ENCODE measurements around the gene TAGAP. TPM values are rescaled to one million over a fixed set of nuclear protein-coding genes. Genes with fewer than 3 reads are reported as not detected.
"Not testable (repeated sequence)": the region's sequence is repeated elsewhere in the genome, so short reads cannot be mapped to it uniquely, and the experiment has no call there.

The TAGAP gene
- total RNA-seq, 2 donors from 2014 or later: 29.9 to 65.0 TPM

DNA sequence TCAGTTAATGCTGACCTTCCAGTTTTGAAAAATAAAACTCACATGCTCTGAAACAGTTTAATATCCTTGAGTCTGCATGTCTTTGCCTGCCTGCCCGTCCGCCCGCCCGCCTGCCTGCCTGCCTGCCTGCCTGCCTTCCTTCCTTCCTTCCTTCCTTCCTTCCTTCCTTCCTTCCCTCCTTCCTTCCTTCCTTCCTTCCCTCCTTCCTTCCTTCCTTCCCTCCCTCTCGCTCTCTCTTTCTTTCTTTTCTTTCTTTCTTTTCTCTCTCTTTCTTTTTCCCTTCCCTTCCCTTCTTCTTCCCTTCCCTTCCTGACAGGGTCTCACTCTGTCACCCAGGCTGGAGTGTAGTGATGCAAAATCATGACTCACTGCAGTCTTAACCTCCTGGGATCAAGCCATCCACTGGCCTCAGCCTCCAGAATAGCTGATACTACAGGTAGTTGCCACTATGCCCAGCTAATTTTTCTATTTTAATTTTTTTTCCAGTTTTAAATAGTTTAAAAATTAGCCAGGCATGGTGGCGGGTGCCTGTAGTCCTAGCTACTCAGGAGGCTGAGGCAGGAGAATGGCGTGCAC, 34.7 kb downstream of the TAGAP start:
- H3K9me3 Mint-ChIP-seq; ATAC-seq; H3K27ac Mint-ChIP-seq; DNase-seq (ENCODE audit: low spot score in 2 of 2); H3K36me3 Mint-ChIP-seq: not testable (repeated sequence)

DNA sequence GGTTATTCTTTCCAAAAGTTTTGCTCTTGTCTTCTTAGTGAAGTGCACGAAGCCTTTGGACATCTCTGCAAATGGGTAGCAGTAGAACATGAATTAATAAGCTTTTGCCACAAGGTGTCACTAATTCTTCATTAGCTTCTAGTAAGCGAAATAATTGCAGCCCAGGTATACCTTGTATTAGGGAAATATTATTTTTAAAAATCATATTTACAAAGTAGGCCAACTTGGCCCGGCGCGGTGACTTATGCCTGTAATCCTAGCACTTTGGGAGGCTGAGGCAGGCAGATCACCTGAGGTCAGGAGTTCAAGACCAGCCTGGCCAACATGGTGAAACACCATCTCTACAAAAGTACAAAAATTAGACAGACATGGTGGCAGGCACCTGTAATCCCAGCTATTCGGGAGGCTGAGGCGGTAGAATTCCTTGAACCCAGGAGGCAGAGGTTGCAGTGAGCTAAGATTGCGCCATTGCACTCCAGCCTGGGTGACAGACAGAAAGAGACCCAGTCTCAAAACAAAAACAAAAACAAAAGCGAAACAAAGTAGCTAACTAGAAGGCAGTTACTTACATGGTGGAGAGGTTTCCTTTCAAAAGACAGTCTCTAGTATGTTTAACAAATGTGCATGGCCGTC, 36.0 kb downstream of the TAGAP start:
- no peak overlapping the region for H3K27ac Mint-ChIP-seq
- DNase-seq (ENCODE audit: low spot score in 2 of 2): no peak

DNA sequence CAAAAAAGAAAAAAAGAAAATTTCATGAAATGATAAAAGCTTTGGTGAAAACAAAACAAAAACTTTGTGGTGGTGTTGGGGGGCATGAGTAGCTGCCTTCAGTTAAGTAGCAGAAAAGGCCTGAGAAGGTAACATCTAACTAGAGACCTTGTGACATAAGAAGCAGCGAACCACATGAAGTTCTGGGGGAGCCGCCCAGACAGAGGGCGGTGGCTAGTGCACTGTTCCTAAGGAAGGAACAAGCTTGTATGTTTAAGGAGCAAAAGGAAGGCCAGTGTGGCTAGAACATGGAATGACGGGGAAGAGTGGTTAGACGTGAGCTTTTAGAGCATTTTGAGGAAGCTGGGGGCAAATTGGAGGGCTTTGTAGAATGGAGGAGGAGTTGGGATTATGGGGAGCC, 37.3 kb downstream of the TAGAP start:
- DNase-seq (ENCODE audit: low spot score in 2 of 2): no peak

More for the DNA sequence above, 36.0 kb downstream of the TAGAP start:
- Mint-ChIP-seq H3K36me3 (no peaks in the 10 kb centered on the region), H3K9me3 (no peaks in the 10 kb centered on the region)
- peak; percentile 28 to 66 for ATAC-seq

DNA sequence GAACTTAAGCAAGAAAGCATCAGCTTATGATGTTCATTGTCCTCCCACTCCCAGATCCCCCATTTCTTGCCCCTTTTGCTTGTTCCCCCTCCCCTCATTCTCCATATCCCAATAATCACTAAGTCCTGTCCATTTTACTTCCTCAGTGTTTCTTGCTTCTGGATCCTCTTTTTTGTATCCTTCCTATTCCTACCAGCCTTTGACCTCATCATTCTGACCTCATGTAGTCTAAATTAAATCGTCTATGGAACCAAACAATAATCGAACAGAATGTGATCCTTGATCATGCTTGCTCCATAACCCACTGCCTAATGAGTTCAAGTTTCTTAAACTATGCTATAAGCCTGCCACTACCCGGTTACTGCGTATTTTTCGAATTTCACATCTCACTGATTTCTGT, 39.4 kb downstream of the TAGAP start:
- Mint-ChIP-seq H3K27ac (no peak overlapping the region), H3K9me3 (no peaks in the 10 kb centered on the region), H3K36me3 (peaks cover 0 to 5% of the 10 kb centered on the region in 2 donors)
- ATAC-seq: no peak
- DNase-seq (ENCODE audit: low spot score in 2 of 2): no peak

More for the DNA sequence above, 37.3 kb downstream of the TAGAP start:
- H3K27ac Mint-ChIP-seq: no peak overlapping the region
- no peaks in the 10 kb centered on the region for H3K36me3 Mint-ChIP-seq
- ATAC-seq: no peak
- H3K9me3 Mint-ChIP-seq: no peaks in the 10 kb centered on the region

DNA sequence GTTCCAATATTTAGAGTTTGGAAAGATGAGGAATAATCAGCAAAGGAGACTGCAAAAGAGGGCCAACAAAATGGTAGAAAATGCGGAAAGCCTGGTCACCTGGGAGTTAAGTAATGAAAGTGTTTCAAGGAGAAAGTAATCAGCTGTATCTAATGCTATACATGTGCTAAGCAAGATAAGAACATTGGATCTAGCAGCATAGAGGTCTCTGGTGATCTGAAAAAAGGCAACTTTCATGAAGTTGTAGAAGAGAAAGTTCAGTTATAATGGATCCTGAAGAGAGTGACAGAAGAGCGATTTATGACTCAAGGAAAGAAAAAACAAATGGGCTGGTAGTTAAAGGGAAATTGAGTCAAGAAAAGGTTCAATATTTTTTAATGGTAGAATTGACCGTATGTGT, 40.2 kb downstream of the TAGAP start:
- Mint-ChIP-seq H3K27ac (peak overlapping the region in 1 of 2 donors; percentile 6), H3K36me3 (peaks cover 0 to 6% of the 10 kb centered on the region in 2 donors), H3K9me3 (no peaks in the 10 kb centered on the region)
- DNase-seq (ENCODE audit: low spot score in 2 of 2): no peak
- ATAC-seq: no peak

DNA sequence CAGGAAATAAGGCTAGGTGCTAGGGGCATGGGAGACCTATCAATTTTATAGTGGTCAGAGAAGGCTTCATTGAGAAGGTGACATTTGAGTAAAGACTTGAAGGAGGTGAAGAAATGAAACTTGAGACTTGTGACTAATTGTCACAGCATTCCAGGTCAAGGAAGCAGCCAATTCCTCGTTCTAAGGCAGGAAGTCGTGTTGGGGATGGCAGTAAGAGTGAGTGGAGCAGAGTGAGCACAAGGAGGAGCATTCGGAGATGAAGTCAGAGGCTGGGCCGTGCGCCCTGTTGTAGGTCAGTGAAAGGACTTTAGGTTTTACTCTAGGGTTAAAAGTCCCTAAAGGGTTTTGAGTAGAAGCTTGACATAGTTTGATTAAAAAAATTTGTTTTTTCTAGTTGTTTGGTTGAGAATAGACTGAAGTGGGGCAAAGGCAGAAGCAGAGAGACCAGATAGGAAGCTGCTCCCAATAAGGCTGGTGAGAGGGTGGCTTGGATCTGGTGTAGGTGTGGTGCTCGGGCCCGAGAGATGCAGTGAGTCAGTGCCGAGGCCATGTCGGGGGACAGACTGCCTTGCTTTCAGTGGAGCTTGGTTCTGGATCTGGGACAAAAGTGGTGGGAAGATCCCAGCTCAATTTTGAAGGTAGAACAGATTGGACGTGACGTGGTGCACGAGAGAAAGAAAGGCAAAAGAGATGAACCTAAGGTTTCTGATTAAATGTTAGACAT, 42.2 kb downstream of the TAGAP start:
- Mint-ChIP-seq H3K36me3 (peaks cover 6 to 7% of the 10 kb centered on the region in 2 donors), H3K27ac (peak overlapping the region in 1 of 2 donors; percentile 8), H3K9me3 (no peaks in the 10 kb centered on the region)
- no peak for ATAC-seq
- DNase-seq (ENCODE audit: low spot score in 2 of 2): no peak

DNA sequence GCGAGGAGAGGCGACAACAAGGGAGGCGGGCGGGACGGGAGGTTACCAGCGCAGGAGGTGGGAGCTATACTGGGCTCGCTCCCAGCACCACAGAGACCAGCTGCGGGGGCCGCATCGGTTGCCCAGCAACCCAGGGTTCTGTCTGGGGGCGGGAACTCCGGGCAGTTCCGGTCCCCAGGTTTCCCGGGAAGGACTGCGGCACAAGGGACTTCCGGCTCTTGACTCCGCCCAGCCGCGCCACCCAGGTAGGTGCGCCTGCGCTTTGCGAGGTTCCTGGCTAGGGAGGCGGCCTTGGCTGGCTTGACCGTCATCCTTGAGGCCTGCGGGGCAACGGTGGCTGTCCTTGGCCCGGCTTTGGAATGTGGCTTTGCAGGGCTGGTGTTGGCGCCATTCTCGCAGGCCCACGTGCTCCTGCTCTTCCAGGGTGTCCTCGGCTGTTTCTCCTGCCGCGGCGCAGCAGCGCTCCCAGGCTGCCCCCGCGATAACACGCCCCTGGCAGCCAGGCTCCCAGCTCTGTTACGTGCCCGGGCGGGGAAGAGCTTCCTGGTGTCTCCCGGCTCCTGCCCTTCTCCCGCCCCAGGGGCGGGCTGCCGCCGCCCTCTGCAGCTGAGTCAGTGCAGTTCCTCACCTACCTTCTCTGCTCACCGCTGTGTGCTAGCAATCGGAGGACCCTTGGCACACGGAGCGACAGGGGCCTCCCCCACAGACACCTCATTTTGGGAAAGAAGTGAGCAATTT, 45.0 kb downstream of the TAGAP start, which contains the start of gene RSPH3:
Gene RSPH3 (minus strand): TSS at position 537 of the 738 bp plus-strand sequence. CDS start 652 bp downstream, outside the sequence.
- Mint-ChIP-seq H3K9me3 (no peaks in the 10 kb centered on the region), H3K27ac (peak within 1 kb of the TSS; percentile 89 to 97), H3K36me3 (peaks cover 6 to 29% of the 10 kb centered on the region in 2 donors)
- peak; percentile 80 to 87 for ATAC-seq
- peak; percentile 90 to 95 for DNase-seq (ENCODE audit: low spot score in 2 of 2)

DNA sequence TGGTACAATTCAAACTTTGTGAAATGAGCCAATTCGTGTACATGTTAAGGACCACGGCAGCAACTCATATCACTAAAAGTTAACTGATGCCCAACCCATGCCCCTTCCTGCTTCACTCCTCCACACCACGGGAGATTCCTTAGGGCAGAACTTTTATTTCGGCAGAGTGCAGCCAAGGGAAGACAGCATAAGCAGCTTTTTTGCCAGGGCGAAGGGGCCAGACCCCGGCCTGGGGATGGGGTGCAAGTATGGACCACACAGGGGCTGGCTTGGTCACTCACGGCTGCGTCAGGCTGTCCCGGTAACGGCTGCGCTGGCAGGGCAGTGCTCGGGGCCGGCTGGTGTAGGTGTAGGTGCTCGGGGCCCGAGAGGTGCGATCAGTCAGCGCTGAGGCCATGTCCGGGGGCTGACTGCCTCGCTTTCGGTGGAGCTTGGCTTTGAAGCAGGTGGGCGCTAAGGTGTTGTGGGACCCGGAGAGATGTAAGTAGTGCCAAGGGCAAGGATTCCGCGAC, 45.6 kb downstream of the TAGAP start:
- Mint-ChIP-seq H3K27ac (peak overlapping the region; percentile 89 to 97), H3K9me3 (no peaks in the 10 kb centered on the region), H3K36me3 (peaks cover 6 to 29% of the 10 kb centered on the region in 2 donors)
- DNase-seq (ENCODE audit: low spot score in 2 of 2): no peak
- peak; percentile 30 to 40 for ATAC-seq

DNA sequence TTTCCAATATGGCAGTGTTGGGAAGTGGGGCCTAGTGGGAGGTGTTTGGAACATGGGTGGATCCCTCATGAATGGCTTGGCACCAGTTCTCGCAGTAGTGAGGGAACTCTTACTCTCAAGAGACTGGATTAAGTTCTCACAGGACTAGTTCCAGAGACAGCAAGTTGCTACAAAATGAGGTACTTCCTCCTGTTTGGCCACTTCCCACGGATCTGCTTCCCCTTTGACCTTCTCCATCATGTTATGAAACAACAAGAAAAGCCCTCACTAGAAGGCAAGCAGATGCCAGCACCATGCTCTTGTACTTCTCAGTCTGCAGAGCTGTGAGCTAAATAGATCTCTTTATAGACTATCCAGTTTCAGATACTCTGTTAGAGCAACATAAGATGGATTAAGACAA, 47.9 kb downstream of the TAGAP start:
- no peak overlapping the region for H3K27ac Mint-ChIP-seq
- no peaks in the 10 kb centered on the region for H3K9me3 Mint-ChIP-seq
- peaks cover 6 to 38% of the 10 kb centered on the region in 2 donors for H3K36me3 Mint-ChIP-seq
- DNase-seq (ENCODE audit: low spot score in 2 of 2) (no peak), ATAC-seq (no peak)

DNA sequence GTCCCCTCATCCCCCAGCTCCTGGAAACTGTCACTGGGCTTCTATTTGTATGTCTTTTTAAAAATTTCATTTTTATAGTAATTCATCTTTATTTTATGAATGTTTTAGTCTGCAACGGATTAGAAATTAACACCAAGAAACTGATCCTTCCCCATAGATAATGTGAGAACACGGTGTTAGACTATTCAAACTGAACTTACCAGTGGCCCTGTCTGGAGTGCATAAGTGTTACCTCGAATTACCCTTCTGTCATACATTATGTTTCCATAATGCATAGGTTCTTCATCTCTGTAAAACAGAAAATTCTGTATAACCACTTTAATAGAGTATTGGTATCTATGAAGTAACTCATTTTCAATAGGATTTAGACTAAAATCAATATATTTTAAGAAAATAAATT, 51.2 kb downstream of the TAGAP start:
- ATAC-seq (no peak), DNase-seq (ENCODE audit: low spot score in 2 of 2) (no peak)
- no peak overlapping the region for H3K27ac Mint-ChIP-seq
- peaks cover 9 to 57% of the 10 kb centered on the region in 2 donors for H3K36me3 Mint-ChIP-seq
- H3K9me3 Mint-ChIP-seq: peaks cover 4 to 7% of the 10 kb centered on the region in 2 donors

DNA sequence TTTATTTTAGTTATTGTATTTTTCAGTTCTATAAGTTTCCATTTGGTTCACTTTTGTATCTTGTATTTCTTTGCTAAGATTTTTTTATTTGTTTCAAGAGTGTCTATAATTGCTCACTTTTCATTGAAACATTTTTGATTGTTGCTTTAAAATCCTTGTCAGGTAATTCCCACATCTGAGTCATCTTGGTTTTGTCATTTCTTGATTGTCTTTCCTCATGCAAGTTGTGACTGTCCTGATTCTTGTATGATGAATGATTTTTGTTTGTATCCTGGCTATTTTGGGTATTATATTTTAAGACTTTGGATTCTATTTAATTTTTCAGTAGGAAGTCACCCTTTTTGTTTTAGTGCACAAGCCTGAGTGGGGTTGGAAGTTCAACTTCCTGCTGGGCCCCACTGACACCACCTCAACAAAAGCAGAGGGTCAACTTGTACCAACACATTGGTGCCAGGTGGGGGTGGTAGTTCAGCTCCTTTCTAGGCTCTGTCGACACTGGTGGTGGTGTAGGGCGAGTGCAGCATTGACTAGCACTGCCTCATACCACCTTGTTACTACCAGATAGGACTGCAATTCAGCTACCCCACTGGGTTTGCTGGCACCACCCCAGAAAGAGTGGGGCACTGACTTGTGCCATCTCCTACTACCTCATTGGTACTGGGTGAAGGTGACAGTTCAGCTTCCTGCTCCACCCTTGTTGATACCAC, 53.6 kb downstream of the TAGAP start:
- Mint-ChIP-seq H3K9me3 (peaks cover 10 to 13% of the 10 kb centered on the region in 2 donors), H3K27ac (peak overlapping the region; percentile 27 to 50), H3K36me3 (peaks cover 9 to 57% of the 10 kb centered on the region in 2 donors)
- peak in 1 of 2 donors; percentile 11 for ATAC-seq
- DNase-seq (ENCODE audit: low spot score in 2 of 2): no peak

DNA sequence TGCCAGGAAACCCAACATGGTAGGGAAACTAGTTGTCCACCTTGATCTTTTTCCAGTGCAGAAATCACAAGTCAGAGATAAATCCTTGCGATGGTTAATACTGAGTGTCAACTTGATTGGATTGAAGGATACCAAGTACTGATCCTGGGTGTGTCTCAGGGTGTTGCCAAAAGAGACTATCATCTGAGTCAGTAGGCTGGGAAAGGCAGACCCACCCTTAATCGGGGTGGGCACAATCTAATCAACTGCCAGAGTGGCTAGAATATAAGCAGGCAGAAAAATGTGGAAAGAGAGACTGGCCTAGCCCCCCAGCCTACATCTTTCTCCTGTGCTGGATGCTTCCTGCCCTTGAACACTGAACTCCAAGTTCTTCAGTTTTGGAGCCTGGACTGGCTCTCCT, 55.1 kb downstream of the TAGAP start:
- DNase-seq (ENCODE audit: low spot score in 2 of 2); H3K27ac Mint-ChIP-seq; ATAC-seq: not testable (repeated sequence)
- Mint-ChIP-seq H3K9me3 (peaks cover 10 to 13% of the 10 kb centered on the region in 2 donors), H3K36me3 (peaks cover 9 to 46% of the 10 kb centered on the region in 2 donors)

DNA sequence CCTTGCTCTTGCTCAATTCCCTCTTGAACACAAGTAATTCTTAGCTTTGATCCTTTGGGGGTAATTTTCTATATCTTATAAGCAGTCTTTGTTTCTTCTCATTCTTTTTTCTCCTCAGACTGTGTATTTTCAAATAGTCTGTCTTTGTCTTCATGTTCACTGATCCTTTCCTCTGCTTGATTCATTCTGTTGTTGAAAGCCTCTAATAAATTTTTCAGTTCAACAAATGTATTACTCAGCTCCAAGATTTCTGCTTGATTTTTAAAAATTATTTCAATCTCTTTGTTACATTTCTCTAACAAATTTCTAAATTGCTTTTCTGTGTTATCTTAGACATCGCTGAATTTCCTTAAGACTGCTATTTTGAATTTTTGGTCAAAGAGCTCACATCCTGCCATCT, 56.3 kb downstream of the TAGAP start:
- ATAC-seq (no peak), DNase-seq (ENCODE audit: low spot score in 2 of 2) (no peak)
- peaks cover 10 to 13% of the 10 kb centered on the region in 2 donors for H3K9me3 Mint-ChIP-seq

DNA sequence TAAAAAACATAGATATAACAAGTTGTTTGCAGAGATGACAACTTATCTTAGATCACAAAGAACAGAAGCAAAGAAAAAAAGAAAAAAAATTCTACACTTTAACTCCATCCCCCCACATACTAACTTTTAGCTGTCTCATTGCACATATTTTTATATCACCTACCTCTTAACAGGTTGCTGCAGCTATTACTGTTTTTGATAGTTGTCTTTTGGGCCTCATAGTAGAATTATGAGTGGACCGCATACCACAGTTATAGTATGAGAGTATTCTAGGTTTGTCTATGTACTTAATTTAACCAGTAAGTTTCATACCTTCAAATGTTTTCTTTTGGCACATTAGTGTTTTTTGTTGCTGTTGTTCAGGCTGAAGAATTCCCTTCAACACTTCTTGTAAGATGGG, 57.1 kb downstream of the TAGAP start:
- peak; percentile 41 to 94 for ATAC-seq
- peaks cover 9 to 43% of the 10 kb centered on the region in 2 donors for H3K36me3 Mint-ChIP-seq
- peaks cover 10 to 13% of the 10 kb centered on the region in 2 donors for H3K9me3 Mint-ChIP-seq
- no peak for DNase-seq (ENCODE audit: low spot score in 2 of 2)
- H3K27ac Mint-ChIP-seq: no peak overlapping the region

More for the DNA sequence above, 56.3 kb downstream of the TAGAP start:
- H3K36me3 Mint-ChIP-seq: peaks cover 9 to 46% of the 10 kb centered on the region in 2 donors
- H3K27ac Mint-ChIP-seq: no peak overlapping the region
